HG03469 (cell line): ENCODE measurements around the gene GSC.
"Not testable (repeated sequence)": the region's sequence is repeated elsewhere in the genome, so short reads cannot be mapped to it uniquely, and the experiment has no call there.

ENCODE experiments used
- ATAC-seq: cut with Tn5 transposase; IDR thresholded peaks from one replicate; pipeline ENCODE4 v1.9.1; 2021; ENCODE audit warnings: mild to moderate bottlenecking, moderate library complexity, moderate number of reproducible peaks; ENCODE audit not compliant: unreplicated experiment

The GSC gene

DNA sequence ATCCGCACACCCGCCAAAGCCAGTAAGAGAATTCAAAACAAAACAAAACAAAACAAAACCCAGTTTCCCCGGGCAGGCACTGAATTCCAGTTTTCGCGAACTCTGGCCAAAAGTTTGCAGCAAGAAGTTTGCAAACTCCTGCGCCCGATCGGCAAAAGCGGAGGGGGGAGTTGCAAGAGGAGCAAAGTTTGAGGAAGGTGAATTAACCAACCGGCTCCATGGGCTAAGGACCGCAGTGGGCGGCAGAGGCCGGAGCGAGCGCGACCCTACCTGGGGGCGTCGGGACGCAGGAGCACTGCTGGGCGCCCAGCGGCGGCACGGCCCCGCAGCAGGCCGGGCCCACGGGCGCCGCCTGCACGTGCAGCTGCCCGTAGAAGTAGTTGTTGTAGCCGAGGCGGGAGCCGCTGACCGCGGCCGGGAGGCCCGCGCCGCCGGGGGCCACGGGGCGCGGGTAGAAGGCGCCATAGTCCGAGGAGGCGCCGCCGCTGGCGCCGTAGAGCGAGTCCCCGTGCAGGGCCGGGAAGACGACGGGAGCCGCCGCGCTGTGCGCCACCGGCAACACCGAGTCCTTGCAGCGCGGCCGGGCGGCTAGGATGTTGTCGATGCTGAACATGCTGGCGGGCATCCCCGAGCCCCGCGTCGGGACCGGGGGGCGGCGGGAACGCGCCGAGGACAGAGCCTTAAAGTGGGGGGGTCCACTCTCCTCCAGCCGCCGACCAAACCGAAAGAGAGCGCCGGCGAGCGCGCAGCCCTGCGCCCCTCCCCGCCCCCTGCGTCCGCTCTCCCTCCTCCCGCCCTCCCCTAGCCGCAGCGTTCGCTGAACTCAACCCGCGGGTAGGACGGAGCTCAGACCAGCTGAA, at the start of gene GSC:
Gene GSC, minus strand, starts transcription at position 723 of the 860 bp plus-strand sequence. Its CDS starts 98 bp downstream, at position 625.
- ATAC-seq = no peak

DNA sequence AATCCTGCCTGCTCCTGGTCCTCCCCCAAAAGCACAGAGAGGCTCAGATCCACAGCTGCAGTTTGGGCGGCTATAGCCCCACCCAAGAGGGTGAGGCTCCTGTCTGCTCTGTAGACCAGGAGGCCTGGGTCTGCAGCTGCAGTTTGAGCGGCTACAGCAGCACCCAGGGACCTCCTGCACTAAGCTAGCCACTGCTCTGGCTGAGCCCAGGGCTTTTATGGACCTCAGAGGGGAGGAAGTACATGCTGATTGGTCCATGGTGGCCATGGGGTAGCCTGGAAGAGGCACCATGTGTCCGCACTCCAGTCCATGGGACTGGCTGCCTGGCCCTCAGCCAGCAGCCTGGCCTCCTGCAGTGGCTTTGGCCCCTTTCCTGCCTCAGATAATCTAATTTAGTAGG, 49.6 kb upstream of the GSC start:
- ATAC-seq = no peak

DNA sequence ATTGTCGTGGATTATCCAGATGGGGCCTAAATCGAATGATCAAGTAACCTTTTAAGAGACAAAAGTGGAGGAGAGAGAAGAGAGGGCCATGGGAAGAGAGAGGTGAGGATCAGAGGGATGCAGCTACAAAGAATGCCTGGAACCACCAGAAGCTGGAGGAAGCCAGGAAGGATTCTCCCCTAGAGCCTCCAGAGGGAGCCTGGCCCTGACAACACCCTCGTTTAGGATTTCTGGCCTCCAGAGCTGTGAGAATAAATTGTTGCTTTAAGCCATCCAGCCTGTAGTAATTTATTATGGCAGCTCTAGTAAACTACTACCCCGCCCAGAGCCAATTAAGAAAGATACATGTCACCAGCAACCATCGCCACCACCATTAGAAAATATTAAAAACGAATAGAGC, 46.2 kb upstream of the GSC start:
- ATAC-seq = no peak

GRCh38 chr14:94805680-94806288, 35.9 kb upstream of the GSC start:
- ATAC-seq = no peak

DNA sequence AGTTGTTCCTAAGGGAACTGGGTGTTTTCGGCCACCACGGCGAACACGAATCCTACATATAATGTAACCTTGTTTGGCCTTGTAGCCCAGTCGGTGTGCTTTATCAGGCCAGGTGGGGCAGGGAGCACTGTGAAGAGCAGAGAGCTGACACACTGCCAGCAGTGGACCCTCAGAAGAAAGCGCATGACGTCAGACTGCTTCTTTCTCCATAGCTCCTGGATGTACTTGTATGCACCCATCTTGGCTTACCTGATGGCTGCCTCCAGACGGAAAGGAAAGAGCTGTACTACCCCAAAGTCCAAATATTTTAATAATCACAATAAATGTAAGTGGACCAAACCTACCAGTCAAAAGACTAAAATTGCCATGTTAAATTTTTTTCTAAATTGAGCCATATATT, 31.3 kb upstream of the GSC start:
- no peak for ATAC-seq

GRCh38 chr14:94800764-94801163, 30.9 kb upstream of the GSC start:
- not testable (repeated sequence) for ATAC-seq

GRCh38 chr14:94797887-94798286, 28.0 kb upstream of the GSC start:
- ATAC-seq = no peak

DNA sequence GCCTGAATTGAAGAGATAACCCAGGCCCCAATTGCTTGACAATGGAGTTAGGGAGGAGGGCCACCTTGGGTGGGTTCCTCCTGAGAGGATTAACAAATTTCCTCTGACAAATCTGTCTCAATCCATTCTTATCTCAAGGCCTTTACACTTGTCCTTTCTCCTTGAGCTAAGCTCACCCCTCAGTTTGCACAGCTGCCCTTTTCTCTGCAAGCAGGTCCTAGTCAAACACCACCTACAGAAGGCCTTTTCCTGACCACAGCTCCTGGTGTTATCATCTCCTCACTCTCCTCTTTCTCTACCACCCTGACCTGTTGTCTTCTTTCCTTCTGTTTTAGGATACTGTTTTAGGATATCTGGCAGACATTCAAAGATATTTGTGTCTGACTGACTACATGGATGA, 26.4 kb upstream of the GSC start:
- ATAC-seq = no peak

DNA sequence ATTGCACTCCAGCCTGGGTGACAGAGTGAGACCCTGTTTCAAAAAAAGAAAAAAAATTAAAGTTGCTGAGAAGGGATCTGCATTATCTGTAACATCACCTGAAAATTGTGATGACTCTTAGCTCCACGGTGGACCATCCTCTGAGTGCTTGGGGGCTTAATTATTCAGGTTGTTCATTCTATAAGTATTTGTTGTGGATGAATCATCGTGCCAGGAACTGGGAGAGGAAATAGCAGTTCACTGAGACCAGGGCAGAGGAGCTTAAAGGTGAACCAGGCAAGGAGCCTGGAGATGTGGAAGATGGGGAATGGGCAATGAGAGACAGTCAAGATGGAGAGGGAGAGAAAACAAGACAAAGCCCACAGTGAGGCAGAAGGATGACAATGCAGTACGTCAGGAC, 25.5 kb upstream of the GSC start:
- no peak for ATAC-seq

GRCh38 chr14:94793901-94794300, 24.0 kb upstream of the GSC start:
- no peak for ATAC-seq

- ATAC-seq = no peak
These were observed 17.7 kb upstream of the GSC start for GRCh38 chr14:94787655-94788054.

- no peak for ATAC-seq
These were observed 17.2 kb upstream of the GSC start for GRCh38 chr14:94787092-94787491.

DNA sequence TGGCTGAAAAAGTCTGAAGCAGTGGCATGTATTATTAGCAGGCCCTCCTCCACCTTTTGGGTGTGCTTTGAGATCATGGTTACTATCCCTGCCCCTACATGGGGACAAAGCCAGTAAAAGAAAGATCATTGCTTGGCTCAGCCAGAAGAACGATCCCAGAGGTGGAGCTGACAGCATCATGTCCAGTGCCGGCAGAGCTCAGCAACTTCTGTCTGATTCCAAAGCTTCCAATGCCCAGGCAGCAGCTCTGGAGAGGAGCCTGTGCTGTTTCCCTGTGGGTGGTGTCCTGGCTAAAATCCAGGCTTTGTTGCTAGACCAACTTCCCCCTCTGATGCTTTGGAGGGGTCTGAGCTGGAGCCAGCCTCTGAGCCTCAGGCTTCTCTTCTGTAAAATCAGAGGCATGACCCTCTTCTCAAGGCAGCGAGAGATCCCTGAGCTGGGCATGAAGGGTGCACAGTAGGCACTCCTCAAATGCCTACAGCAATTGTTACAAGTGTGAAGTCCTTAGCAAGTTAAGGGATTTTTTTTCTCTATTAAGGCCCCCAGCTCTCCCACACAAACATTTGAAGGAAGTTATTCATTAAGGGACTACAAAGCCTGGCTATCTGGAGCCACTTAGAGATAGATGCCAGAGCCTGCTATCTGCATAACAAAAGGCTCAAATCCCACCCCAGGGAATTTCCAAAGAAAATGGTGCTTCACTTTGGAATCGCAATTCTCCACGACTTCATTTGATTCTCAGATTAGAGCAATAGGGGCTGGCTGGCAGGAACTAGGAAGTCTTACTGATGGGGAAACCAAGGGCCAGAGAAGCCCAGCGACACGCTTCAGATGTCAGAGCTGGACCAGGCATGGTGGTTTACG, 10.9 kb upstream of the GSC start:
- no peak for ATAC-seq

GRCh38 chr14:94779713-94780112, 9.8 kb upstream of the GSC start:
- no peak for ATAC-seq

DNA sequence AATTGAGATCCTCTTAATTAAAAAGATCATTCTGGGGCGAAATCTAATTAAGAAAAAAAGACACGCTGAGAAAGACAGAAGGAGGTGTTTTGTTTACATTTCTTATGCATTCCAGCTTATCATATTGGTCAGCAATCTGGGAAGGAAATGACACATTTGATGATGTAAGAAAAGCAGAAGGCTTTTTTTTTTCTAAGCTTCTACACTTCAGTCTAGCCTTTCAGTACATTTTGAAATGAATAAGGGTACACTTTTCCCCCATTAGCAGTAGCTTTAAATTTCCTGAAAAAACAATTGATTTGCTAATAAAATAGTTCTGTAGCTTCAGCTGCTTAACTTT, 5.9 kb upstream of the GSC start:
- no peak for ATAC-seq

- no peak for ATAC-seq
These were observed 5.4 kb upstream of the GSC start for GRCh38 chr14:94775091-94775870.

DNA sequence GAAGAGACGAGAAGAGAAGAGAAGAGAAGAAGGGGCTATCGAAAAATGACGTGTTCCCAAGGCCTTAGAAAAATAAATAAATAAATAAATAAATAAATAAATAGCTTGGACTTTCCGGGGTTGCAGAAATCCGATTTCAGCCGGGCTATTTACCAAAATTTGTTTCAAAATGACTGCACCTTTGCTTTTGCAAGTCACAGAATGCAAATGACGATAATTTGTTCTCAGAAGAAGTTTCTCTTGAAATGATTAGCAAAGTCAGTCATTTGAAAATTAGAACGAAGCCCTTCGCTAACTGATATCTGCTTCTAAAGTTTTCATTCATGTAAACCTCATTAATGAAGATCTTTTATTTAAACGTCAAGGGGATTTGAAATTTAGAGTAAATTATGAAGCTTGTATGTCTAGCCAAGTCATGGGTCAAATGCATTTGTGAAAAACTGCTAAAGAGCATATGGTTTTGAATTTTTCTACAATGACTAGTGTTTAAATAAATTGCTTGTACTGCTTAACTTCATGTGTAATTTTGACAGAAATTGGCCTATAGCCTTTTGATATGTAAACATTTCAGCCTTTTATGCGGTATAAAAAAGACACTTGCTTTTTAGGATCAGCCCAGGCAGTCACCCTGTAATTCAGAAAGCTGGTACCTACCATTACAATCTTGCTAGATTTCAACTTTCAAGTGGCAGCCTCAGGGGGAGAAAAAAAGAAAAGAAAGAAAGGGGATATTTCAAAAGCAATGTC, 4.6 kb upstream of the GSC start:
- ATAC-seq = no peak

DNA sequence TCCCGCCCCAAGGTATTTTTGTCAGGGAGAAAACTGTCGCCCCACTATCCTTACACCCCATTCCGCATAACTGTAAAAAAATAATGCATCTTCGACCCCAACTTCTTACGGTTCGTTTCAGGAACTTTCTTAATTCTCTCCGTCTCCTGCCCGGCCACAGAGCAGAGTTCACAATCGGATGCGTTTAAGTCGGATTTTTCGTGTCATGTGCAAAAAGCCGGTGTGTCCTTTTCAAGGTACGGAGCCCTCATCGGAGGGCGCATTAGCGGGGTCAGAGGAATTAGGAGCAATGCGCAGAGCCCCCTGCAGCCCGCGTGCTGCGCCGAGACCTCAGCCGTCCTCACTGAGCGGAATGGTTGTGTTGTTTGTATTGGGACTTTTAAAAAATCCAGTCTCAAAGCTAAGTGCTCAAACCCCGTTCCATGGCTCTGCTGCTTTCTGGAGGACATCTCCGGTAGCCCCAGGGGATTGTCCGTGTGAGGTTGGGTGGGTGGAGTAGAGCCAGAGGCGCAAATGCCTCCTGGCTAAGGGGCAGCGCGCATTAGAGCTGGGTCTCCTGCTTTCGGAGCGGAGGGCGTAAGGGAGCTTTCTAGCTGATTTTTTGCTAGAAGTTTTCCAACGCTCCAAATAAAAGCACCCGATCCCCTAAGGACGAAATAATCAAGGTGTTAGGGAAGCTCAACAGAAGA, 3.9 kb upstream of the GSC start:
- no peak for ATAC-seq

DNA sequence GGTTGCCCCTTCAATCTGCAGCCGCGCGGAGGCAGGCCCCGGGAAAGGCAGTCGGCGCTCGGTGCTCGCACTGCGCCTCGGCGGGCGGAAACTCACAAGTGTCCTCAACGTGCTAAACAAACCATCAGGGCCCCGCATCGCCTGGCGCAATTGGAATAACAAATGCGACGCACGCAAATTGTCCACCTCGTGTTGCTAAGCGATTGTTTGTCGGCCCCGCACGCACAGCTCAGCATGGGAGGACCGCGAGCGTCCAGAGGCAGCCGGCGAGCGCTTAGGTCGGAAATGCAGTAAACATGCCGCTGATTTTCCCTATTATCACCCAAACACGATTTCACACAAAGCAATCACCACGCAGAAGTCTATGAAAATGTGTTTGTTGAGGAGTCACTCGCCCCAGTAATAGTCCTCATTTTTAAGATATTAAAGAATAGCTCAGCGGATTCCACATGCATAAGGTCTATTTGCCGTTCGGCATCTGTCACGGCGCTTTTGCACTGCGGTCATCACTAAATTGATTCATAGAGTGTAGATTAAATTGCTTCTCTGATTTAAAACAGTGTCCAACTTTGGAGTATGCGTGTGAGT, 3.2 kb upstream of the GSC start:
- ATAC-seq = no peak
